NCI-H1417 treated with DMSO at 0.1 percent for 48 hours (cell line): ENCODE data around the gene ESR2.
"Not testable (repeated sequence)": the region's sequence is repeated elsewhere in the genome, so short reads cannot be mapped to it uniquely, and the experiment has no call there.

Experiments
- DNase-seq: peaks from one replicate; lab custom pipeline; 2025; lab: John Stamatoyannopoulos, UW

Gene ESR2

GRCh38 chr14:64293976-64294671 is at the start of gene ESR2:
Gene ESR2, minus strand, starts transcription at chr14:64294371. Its CDS starts 11,386 bp downstream, at chr14:64282985.
- DNase-seq: no peak

DNA sequence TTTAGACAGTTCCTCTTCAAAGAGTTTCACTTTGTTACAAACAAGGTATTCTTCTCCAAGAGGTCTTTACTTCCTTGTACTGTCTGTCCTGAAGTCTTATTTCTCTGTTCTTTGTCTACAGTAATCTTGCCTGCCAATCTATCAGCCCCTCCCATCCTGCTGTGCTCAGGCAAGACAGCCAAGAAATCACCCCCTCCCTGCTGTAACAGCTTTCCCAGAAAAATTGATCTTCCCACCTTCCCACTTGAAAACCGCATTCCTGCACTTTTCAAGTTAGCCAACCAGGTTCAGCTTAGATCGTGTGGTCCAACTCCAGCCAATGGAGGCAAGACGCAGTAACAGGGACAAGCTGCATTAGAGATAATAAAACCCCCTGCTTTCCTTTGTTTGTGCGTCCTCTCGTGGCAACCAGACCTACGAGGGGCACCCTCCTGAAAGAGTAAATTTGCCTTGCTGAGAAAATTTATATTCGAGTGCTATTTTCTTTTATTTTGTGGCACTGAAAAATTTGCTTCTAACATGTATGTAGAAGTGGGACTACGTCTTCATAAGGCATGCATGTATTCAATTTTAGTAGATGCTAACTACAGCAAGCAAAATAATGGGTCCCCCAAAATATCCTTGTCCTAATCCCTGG is 46.5 kb upstream of the ESR2 start:
- no peak for DNase-seq

DNA sequence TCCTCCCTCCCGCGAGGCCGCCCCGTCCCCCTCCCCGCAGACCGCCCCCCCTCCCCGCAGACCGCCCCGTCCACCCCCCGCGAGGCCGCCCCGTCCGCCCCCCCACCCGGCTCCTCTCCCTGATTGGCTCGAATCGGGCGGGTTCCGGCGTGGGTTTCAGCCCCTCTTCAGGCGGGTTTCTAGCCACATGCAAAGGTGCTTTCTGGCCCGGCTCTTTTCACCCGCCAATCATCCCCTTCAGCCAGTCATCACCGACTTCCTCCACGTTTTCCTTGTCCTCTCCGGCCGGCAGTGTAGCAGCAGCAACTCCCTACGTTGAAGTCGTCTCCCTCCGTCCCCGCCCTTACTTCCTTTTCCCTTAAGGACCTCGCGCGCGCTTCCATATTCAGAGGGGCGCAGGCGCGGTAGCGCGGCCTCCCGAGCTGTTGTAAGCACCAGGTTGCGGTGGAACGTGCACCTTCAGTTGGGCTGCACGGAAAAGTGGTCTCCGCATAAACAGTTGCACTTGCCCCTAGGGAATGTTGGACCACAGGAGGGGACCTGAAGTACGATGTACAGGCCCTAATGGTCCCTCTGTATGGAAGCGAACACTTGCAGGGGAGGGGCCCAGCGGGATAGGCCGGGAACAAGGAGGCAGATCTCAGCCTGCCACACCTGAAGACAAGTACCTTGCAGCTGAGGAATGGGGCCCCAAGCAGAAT is 44.6 kb upstream of the ESR2 start:
- peak; percentile 90 for DNase-seq

GRCh38 chr14:64337888-64338615 is 43.9 kb upstream of the ESR2 start:
- DNase-seq: peak; percentile 37

GRCh38 chr14:64329149-64329548 is 35.0 kb upstream of the ESR2 start:
- DNase-seq: no peak

GRCh38 chr14:64326502-64326901 is 32.3 kb upstream of the ESR2 start:
- DNase-seq: no peak

GRCh38 chr14:64324895-64325294 is 30.7 kb upstream of the ESR2 start:
- DNase-seq: no peak

- DNase-seq: no peak
These were observed 30.3 kb upstream of the ESR2 start for GRCh38 chr14:64324461-64324860.

- DNase-seq: not testable (repeated sequence)
These were observed 26.2 kb upstream of the ESR2 start for GRCh38 chr14:64320362-64320761.

DNA sequence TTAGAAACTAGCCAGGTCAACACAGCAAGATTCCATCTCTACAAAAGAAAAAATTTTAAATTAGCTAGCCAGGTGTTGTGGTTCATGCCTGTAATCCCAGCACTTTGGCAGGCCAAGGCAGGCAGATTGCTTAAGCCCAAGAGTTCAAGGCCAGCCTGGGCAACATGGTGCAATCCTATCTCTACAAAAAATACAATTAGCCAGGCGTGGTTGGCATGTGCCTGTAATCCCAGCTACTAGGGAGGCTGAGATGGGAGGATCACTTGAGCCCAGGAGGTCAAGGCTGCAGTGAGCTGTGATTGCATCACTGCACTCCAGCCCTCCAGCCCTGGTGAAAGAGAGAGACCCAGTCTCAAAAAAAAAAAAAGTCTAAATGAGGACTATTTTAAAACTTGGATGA is 24.5 kb upstream of the ESR2 start:
- not testable (repeated sequence) for DNase-seq

GRCh38 chr14:64303471-64303917 is 9.3 kb upstream of the ESR2 start:
- DNase-seq: peak; percentile 17

DNA sequence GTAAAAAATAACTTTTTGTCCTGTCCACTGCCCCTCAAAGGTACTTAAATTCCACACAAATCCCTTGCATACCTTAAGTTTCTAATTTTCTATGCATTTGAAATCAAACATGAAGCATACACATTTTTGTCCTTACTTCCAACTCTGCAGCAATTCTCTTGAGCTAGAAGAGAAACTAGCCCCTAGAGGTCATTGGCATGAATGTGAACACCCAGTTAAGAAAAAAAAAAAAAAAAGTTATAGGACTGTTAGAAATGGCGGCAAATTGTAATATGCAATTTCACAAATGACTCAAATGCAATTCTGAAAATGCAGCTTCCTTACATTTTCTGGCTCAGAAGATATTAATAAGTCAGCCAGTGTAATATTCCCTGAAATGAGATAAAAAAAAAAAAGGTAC is 4.6 kb upstream of the ESR2 start:
- no peak for DNase-seq

GRCh38 chr14:64296561-64296960 is 2.4 kb upstream of the ESR2 start:
- DNase-seq: no peak

DNA sequence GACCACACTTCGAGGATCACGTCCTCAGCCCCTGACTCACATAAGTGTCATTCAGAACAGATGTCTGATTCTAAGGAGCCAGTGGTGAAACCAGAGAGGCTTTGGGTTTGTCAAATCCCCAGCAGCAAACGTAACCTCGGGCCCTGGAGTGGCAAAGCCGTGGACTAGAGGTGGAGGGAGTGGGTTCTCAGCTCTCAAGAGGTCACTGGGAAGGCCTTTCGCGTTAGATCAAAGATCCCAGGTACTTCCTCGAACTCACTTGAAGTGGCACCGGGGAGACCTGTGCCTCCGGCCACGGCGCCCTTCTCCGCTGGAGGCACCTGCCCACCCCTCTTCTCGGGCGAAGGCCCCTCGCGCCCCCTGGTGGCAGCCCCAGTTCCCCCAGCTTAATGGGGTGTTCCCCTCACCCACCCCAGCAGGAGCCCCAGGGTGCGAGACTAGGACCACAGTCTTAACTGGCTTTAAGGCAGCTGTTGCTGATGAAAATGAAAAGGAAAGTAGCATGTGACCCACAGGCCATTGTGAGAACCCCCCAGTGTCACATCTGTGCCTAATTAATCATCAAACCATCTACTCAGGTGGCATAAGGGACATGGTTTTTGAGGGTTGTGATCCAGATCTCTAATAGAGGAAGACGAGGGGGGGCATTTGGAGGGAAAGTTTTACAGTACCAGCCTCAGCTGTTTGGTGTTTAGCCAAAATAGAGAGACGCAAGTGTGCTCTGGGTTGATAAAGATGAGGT is 672 bp upstream of the ESR2 start:
- DNase-seq: no peak

DNA sequence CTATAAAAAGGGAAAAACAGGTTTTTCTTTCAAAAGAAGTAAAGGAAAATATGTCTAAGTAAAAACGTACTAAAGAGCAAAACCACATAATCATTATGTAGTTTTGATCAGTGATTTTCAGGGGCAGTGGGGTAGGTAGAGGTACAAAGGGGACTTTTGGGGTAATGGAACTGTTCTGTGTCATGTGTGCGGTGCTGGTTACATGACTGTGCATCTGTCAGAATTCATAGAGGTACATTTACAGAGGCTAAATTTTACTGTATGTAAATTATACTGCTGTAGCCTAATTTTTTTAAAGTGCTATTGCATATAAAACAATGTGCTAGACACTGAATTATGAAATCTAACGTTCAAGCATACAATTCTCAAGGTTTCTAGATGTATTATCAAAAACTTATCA is 2.0 kb downstream of the ESR2 start:
- DNase-seq: no peak

DNA sequence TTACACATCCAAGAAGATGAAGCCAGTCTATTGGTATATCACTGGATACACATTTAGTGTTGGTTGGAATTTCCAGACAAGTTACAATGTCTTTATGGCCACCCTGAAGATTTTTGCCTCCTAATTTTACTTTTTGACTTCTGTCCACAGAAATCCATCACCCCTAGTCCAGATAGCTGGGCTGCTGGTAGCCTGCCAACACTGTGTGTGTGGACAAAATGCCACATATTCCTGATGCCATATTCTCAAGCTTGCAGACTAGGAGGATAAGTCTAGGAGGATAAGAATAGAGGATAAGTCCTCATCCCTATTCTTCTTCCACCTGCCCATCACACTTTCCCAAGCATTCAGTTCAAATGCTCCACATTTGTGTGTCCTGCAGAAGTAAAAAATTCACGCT is 4.6 kb downstream of the ESR2 start:
- no peak for DNase-seq

GRCh38 chr14:64281805-64282204 is 12.4 kb downstream of the ESR2 start:
- no peak for DNase-seq

DNA sequence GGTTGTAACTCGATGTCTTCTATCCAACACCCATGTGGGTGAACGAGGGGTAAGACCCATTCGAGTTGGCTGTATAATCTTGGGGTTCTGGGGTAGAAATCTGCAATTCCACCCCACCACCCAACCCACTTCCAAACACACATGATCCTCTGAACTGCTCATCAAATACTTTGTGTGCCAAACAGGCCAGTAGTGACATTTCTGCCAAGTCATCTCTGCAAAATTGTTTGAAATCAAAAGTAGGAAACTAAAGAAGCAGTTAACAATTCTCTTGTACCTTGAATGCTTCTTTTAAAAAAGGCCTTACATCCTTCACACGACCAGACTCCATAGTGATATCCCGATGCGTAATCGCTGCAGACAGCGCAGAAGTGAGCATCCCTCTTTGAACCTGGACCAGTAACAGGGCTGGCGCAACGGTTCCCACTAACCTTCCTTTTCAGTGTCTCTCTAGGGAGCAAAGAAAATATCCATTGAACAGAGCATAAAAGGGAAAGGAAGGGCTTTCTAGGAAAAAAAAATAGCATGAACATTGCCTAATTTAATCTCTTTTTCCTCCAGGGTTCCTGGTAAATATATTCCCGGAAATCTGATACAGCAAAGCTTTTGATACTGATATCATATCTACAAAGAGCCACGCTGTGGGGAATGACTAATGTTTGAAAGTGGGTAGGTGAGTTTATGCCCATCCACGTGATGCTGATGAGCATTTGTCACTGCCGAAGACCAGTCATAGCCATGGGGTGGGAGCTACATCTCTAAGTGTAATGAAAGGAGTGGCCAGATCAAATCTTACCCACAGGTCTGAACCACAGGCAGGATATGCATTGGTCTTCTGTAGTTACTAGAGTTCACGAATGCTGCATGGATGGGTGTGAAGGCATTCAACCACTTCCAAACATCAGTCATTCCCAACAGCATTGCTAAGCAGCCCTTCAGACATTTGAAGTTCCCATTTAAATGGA is 14.2 kb downstream of the ESR2 start:
- no peak for DNase-seq

DNA sequence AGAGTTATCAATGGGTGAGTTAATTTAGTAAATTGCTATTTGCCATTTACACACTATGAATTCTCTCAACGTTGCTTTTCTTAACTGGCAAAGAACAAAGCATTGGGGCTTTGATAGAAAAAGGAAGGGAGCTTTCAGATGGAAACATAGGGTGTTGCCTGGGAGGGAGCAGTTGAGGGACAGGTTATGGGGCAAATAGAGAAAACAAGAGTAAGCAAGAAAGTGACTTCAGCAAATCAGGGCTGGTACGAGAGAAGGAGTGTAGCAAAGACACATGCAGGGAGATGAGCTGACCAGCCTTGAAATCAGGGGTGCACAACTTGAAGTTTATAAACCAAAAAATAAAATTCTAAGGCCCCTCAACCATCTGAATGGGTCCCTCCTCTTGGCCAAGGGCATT is 15.7 kb downstream of the ESR2 start:
- no peak for DNase-seq

DNA sequence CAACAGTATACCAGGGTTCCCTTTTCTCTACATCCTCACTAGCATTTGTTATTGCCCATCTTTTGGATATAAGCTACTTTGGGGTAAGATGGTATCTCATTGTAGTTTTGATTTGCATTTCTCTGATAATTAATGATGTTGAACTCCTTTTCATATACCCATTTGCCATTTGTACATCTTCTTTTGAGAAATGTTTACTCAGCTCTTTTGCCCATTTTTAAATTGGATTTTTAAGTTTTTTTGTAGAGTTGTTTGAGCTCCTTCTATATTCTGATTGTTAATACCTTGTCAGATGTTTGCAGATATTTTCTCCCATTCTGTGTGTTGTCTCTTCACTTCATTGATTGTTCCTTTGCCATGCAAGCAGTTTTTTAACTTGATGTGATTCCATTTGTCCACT is 22.2 kb downstream of the ESR2 start:
- DNase-seq: no peak

- no peak for DNase-seq
These were observed 27.9 kb downstream of the ESR2 start for GRCh38 chr14:64266239-64266638.
